ENCODE results near the gene CCDC57.
A peak's percentile ranks its signal among the peaks of the same experiment; 100 is the strongest.
"Not testable (repeated sequence)": the region's sequence is repeated elsewhere in the genome, so short reads cannot be mapped to it uniquely, and the experiment has no call there.

The CCDC57 gene, protein sequence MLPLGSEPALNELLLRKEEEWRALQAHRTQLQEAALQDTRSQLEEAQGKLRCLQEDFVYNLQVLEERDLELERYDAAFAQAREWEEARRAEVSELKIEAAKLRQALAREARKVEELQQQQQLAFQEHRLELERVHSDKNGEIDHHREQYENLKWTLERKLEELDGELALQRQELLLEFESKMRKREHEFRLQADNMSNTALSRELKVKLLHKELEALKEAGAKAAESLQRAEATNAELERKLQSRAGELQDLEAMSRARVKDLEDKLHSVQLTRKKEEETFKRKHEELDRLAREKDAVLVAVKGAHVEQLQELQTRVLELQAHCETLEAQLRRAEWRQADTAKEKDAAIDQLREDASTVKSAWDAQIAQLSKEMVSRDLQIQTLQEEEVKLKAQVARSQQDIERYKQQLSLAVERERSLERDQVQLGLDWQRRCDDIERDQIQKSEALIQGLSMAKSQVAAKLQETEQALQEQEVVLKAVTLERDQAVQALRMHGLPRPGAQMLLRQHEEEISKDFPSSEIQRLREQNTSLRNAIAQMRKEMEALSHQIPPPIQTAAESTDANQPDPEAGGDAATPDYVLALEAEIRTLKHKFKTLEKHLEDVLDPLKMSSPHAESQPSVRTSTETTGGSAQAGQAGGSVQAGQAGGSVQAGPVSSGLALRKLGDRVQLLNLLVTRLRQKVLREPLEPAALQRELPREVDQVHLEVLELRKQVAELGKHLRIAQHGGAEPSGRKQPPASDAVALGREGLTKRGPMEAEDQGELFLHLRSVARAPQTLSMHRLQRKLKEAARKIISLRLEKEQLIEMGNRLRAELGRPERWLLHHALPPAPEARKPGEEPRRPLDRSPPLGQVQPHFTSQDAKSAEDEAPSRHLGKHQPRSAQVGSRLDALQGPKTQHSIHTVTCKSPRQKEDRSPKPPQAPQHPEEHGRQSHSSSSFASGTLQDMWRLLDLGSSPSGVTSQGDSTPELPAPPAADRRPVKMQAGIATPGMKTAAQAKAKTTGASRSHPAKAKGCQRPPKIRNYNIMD

GRCh38 chr17:82212331-82213250 lies at the start of gene CCDC57:
Gene CCDC57 (minus strand): TSS chr17:82212842. CDS start chr17:82201944, 10,898 bp downstream.
- no peaks in the 10 kb centered on the region for H3K4me1 ChIP-seq (ENCODE audit: control insufficient read depth, low read depth, low read length)
- H3K9ac ChIP-seq (ENCODE audit: low read length): peak within 1 kb of the TSS; percentile 42
- H3K27ac ChIP-seq (ENCODE audit: low read length): no peak within 1 kb of the TSS
- peaks cover 26% of the 10 kb centered on the region for H3K27me3 ChIP-seq (ENCODE audit: control insufficient read depth, insufficient read depth, low read length)
- no peaks in the 10 kb centered on the region for H3K36me3 ChIP-seq (ENCODE audit: control insufficient read depth, low read depth, low read length)
- H3K4me3 ChIP-seq (ENCODE audit: low read length): peak within 1 kb of the TSS; percentile 67
- no peaks in the 10 kb centered on the region for H3K9me3 ChIP-seq (ENCODE audit: control insufficient read depth, low read depth, low read length)

GRCh38 chr17:82262344-82262743 lies 49.7 kb upstream of the CCDC57 start:
- Histone ChIP-seq H3K4me1 (ENCODE audit: control insufficient read depth, low read depth, low read length) (no peaks in the 10 kb centered on the region), H3K4me3 (ENCODE audit: low read length) (no peak overlapping the region), H3K9ac (ENCODE audit: low read length) (no peak overlapping the region), H3K9me3 (ENCODE audit: control insufficient read depth, low read depth, low read length) (no peaks in the 10 kb centered on the region), H3K27me3 (ENCODE audit: control insufficient read depth, insufficient read depth, low read length) (no peaks in the 10 kb centered on the region), H3K36me3 (ENCODE audit: control insufficient read depth, low read depth, low read length) (peaks cover 85% of the 10 kb centered on the region), H3K27ac (ENCODE audit: low read length) (no peak overlapping the region)

DNA sequence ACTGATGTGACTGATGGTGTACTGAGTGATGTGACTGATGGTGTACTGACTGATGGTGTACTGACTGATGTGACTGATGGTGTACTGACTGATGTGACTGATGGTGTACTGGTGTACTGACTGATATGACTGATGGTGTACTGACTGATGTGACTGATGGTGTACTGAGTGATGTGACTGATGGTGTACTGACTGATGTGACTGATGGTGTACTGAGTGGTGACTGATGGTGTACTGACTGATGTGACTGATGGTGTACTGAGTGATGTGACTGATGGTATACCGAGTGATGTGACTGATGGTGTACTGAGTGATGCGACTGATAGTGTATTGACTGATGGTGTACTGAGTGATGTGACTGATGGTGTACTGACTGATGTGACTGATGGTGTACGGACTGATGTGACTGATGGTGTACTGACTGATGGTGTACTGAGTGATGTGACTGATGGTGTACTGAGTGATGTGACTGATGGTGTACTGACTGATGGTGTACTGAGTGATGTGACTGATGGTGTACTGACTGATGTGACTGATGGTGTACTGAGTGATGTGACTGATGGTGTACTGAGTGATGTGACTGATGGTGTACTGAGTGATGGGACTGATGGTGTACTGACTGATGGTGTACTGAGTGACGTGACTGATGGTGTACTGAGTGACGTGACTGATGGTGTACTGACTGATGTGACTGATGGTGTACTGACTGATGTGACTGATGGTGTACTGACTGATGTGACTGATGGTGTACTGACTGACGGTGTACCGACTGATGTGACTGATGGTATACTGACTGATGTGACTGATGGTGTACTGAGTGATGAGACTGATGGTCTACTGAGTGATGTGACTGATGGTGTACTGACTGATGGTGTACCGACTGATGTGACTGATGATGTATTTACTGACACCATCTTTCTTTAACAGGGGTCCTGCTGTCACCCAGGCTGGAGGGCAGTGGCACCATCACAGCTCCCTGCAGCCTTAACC lies 47.6 kb upstream of the CCDC57 start:
- H3K4me3 ChIP-seq (ENCODE audit: low read length); H3K4me1 ChIP-seq (ENCODE audit: control insufficient read depth, low read depth, low read length); H3K27me3 ChIP-seq (ENCODE audit: control insufficient read depth, insufficient read depth, low read length); H3K9ac ChIP-seq (ENCODE audit: low read length); H3K27ac ChIP-seq (ENCODE audit: low read length); H3K9me3 ChIP-seq (ENCODE audit: control insufficient read depth, low read depth, low read length): not testable (repeated sequence)
- H3K36me3 ChIP-seq (ENCODE audit: control insufficient read depth, low read depth, low read length): peaks cover 92% of the 10 kb centered on the region

GRCh38 chr17:82258555-82258954 lies 45.9 kb upstream of the CCDC57 start:
- H3K9ac ChIP-seq (ENCODE audit: low read length): no peak overlapping the region
- no peak overlapping the region for H3K27ac ChIP-seq (ENCODE audit: low read length)
- H3K4me3 ChIP-seq (ENCODE audit: low read length): no peak overlapping the region

GRCh38 chr17:82257473-82257872 lies 44.8 kb upstream of the CCDC57 start:
- Histone ChIP-seq H3K27ac (ENCODE audit: low read length) (no peak overlapping the region), H3K9me3 (ENCODE audit: control insufficient read depth, low read depth, low read length) (no peaks in the 10 kb centered on the region), H3K4me3 (ENCODE audit: low read length) (no peak overlapping the region), H3K27me3 (ENCODE audit: control insufficient read depth, insufficient read depth, low read length) (no peaks in the 10 kb centered on the region), H3K36me3 (ENCODE audit: control insufficient read depth, low read depth, low read length) (peaks cover 83% of the 10 kb centered on the region), H3K9ac (ENCODE audit: low read length) (no peak overlapping the region), H3K4me1 (ENCODE audit: control insufficient read depth, low read depth, low read length) (no peaks in the 10 kb centered on the region)

More at GRCh38 chr17:82258555-82258954, 45.9 kb upstream of the CCDC57 start:
- no peaks in the 10 kb centered on the region for H3K4me1 ChIP-seq (ENCODE audit: control insufficient read depth, low read depth, low read length)
- H3K9me3 ChIP-seq (ENCODE audit: control insufficient read depth, low read depth, low read length): no peaks in the 10 kb centered on the region
- H3K27me3 ChIP-seq (ENCODE audit: control insufficient read depth, insufficient read depth, low read length): no peaks in the 10 kb centered on the region
- H3K36me3 ChIP-seq (ENCODE audit: control insufficient read depth, low read depth, low read length): peaks cover 81% of the 10 kb centered on the region

- Histone ChIP-seq H3K4me3 (ENCODE audit: low read length) (no peak overlapping the region), H3K36me3 (ENCODE audit: control insufficient read depth, low read depth, low read length) (peaks cover 83% of the 10 kb centered on the region), H3K9ac (ENCODE audit: low read length) (no peak overlapping the region), H3K27ac (ENCODE audit: low read length) (no peak overlapping the region), H3K9me3 (ENCODE audit: control insufficient read depth, low read depth, low read length) (no peaks in the 10 kb centered on the region), H3K27me3 (ENCODE audit: control insufficient read depth, insufficient read depth, low read length) (no peaks in the 10 kb centered on the region), H3K4me1 (ENCODE audit: control insufficient read depth, low read depth, low read length) (no peaks in the 10 kb centered on the region)
Observed at GRCh38 chr17:82256242-82256885, 43.7 kb upstream of the CCDC57 start.

GRCh38 chr17:82255402-82255972 lies 42.8 kb upstream of the CCDC57 start:
- Histone ChIP-seq H3K36me3 (ENCODE audit: control insufficient read depth, low read depth, low read length) (peaks cover 83% of the 10 kb centered on the region), H3K9ac (ENCODE audit: low read length) (no peak overlapping the region), H3K4me3 (ENCODE audit: low read length) (no peak overlapping the region), H3K4me1 (ENCODE audit: control insufficient read depth, low read depth, low read length) (no peaks in the 10 kb centered on the region), H3K27ac (ENCODE audit: low read length) (no peak overlapping the region), H3K9me3 (ENCODE audit: control insufficient read depth, low read depth, low read length) (no peaks in the 10 kb centered on the region), H3K27me3 (ENCODE audit: control insufficient read depth, insufficient read depth, low read length) (no peaks in the 10 kb centered on the region)

- not testable (repeated sequence) for H3K9me3 ChIP-seq (ENCODE audit: control insufficient read depth, low read depth, low read length)
- peaks cover 82% of the 10 kb centered on the region for H3K36me3 ChIP-seq (ENCODE audit: control insufficient read depth, low read depth, low read length)
Observed at GRCh38 chr17:82254746-82255145, 42.1 kb upstream of the CCDC57 start.

GRCh38 chr17:82254096-82254495 lies 41.5 kb upstream of the CCDC57 start:
- H3K4me1 ChIP-seq (ENCODE audit: control insufficient read depth, low read depth, low read length); H3K9me3 ChIP-seq (ENCODE audit: control insufficient read depth, low read depth, low read length); H3K27me3 ChIP-seq (ENCODE audit: control insufficient read depth, insufficient read depth, low read length); H3K9ac ChIP-seq (ENCODE audit: low read length); H3K27ac ChIP-seq (ENCODE audit: low read length); H3K4me3 ChIP-seq (ENCODE audit: low read length): not testable (repeated sequence)
- peaks cover 82% of the 10 kb centered on the region for H3K36me3 ChIP-seq (ENCODE audit: control insufficient read depth, low read depth, low read length)

More at GRCh38 chr17:82254746-82255145, 42.1 kb upstream of the CCDC57 start:
- not testable (repeated sequence) for H3K4me3 ChIP-seq (ENCODE audit: low read length); H3K9ac ChIP-seq (ENCODE audit: low read length); H3K27ac ChIP-seq (ENCODE audit: low read length); H3K27me3 ChIP-seq (ENCODE audit: control insufficient read depth, insufficient read depth, low read length); H3K4me1 ChIP-seq (ENCODE audit: control insufficient read depth, low read depth, low read length)

Data from iPS-18a (cell line).